HG02943 (cell line): ENCODE data around the gene F11.
"Not testable (repeated sequence)": the region's sequence is repeated elsewhere in the genome, so short reads cannot be mapped to it uniquely, and the experiment has no call there.

Source experiments
- ATAC-seq: cut with Tn5 transposase; IDR thresholded peaks from one replicate; pipeline ENCODE4 v1.9.1; 2021; ENCODE audit warnings: mild to moderate bottlenecking, low read depth, moderate library complexity; ENCODE audit not compliant: unreplicated experiment

The F11 gene

DNA sequence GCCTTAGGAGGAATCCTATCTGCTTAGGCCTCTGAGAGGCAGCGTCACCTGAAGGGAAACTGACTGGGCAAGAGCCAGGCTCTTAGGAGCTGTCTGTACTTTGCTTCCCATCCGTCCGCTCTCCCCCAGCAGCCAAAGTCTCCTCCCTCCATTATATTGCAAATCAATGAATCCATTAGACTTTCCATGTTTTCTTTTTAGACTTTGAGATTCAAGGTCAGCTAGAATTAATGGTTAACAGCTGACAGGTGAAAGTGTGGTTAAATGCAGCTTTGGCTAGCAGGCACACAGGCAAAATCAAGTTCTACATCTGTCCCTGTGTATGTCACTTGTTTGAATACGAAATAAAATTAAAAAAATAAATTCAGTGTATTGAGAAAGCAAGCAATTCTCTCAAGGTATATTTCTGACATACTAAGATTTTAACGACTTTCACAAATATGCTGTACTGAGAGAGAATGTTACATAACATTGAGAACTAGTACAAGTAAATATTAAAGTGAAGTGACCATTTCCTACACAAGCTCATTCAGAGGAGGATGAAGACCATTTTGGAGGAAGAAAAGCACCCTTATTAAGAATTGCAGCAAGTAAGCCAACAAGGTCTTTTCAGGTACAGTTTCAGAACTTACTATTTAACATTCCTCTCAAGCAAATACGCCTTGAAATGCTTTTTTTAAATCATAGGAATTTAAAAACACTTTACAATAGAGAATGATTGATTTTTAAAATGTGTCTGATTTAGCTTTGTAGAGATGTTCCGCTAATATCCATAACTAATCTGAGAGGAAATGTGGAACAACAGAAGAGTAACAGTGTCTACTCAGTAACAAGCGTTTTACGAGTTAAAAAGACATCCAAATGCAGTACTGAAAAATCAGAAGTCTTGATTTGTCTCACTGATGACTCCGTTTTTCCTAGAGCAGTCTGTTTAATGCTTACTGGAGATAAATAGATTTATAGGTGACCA is at the start of gene F11:
Gene F11 (plus strand): TSS at position 507 of the 970 bp plus-strand sequence. CDS start 948 bp downstream, outside the sequence.
- ATAC-seq, result no peak

DNA sequence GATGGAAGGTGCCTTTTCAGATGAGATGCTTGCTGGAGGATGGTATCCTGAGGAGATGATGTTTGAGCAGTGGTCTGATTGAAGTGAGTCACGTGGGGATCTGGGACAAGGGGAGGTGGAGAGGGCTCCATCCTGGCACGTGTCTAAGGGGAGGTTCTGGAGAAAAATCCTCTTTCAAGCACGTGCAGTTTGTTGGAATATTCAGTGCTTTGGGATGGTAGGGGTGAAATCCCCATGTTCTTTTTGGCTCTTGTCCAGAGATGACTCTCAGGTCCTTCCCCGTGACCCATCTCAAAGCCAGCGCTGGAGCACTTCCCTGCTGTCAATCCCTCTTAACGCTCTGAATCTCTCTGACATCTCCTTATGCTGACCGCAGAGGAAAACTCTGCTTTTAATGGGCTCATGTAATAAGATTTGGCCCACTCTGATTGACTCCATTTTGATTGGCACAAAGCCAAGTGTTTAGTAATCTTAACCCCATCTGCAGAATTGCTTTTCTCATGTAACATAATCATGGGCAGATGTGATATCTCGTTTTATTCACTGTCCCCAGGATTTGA is 49.4 kb upstream of the F11 start:
- no peak for ATAC-seq

DNA sequence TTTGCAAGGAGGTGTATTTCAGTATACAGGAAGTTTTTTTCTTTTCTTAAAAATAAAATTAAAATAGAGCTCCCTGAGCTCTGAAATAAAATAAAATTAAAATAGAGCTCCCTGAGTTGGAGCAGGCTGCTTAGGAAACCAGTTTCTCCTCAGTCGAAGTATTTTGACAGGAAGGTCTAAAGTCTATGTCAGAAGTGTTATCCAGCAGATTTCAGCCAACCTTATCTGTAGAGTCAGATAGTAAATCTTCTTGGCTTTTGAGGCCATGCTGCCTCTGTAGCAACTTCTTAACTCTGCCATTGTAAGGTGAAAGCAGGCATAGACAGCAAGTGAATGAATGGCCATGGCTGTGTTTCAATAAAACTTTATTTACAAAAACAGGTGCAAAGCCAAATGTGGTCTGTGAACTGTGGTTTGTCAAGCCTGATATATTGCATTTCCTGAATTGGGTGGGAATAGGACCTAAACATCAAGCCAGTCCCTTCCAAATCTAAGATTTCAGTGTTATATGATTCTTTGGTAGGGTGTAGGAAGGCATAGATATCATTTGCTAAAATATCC is 48.2 kb upstream of the F11 start:
- ATAC-seq, result no peak

DNA sequence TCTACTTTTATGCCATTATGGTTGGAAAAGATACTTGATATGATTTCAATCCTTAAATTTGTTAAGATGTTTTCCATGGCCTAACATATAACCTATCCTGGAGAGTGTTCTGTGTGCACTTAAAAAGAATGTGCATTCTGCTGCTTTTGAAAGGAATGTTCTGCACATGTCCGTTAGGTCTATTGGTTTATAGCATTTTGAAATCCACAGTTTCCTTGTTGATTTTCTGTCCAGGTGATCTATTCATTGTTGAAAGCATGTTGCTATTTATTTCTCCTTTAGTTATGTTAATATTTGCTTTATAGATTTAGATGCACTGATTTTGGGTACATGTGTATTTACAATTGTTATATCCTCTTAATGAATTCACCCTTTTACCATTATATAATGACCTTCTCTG is 44.4 kb upstream of the F11 start:
- no peak for ATAC-seq

DNA sequence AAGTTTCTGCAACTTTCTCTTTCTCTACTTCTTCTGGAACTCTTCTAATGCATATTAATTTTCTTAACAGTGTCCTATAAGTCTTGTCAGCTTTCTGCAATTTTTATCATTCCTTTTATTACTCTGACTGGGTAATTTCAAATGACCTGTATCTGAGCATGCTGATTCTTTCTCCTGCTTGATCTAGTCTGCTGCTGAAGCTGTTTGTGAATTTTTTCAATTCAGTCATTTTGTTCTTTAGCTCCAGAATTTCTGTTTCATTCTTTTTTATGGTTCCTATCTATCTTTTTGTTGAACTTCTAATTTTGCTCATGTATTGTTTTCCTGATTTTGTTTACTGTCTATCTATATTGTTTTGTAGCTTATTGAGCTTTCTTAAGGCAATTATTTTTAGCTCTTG is 40.1 kb upstream of the F11 start:
- no peak for ATAC-seq

DNA sequence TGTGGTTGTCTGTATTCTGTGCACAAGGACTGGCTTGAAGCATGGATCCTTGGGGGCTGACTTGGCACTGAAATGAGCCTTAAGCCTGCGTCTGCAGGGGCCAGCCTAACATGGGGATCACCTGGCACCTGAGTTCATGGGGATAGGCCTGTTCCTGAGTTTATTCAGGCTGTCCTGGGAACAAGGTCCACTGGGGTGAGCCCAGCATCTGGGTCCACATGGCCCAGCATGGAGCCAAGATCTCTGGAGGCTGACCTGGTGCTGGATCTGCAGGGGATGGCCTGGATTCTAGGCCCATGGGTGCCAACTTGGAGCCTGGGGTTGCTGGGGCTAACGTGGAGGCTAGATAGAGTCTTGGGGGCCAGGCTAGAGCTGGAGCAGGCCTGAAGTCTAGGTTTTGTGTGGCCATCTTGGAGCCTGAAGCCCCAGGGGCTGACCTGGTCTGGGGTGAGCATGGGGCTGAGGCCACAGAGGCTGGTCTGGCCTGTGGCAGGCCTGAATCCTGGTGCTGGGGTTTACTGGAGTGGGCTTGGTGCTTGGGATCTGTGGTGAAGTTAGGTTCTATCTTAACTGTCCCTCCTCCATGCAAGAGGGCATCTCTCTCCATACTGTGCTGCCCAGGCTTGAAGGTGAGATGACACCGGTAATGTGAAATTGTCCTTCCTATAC is 39.3 kb upstream of the F11 start:
- no peak for ATAC-seq

DNA sequence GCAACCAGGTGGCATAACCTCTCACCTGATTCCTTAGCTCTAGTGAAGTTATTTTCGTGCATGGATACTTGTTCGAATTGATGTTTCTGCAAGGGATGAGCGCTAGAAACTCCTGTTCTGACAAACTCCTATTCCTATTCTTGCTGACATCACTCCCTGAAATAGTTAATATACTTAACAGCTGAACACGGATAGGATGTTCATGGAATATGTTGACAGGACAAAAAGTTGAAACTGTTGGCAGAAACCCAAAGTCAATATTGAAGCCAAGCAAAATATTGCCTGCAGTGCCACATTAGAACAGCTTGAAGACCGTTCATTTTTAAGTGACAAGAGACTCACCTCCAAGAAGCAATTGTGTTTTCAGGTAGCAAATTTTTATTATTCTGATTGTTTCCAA is 38.8 kb upstream of the F11 start, which contains the start of gene KLKB1:
Gene KLKB1 (plus strand): TSS at position 287 of the 400 bp plus-strand sequence. CDS start 689 bp downstream, outside the sequence.
- ATAC-seq, result no peak

DNA sequence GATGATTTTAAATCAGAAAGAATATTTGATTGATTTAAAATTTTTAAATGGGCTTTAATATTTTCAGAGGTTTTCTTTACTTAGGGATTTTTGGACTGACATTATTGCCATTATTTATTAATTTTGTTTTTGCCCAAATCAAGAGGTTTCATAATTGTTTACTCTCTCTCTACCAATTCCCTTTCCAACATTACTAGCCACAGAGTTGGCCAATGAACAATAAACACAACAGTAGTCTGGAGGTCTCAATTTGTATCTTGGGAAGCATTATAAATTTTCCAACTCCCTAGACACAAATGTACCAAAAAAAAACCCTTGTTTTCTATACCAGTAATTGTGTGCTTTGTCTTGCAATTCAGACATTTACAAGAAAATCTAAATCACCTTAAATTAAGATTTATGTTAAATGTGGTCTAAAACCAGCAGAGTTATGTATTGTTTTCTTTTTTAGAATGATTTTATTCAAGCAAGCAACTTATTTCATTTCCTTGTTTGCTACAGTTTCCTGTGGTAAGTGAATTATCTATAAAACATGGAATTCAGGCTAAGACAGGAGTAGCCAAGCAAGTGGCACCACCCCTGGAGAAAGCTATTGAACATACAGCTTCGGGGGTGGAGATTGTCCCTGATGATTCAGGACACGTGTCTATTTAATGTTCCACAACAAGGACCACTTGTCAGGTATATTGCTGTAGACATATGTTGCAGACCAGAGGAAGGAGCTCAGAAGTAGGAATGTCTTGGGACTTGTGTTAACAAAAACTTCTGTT is 38.1 kb upstream of the F11 start:
- no peak for ATAC-seq

DNA sequence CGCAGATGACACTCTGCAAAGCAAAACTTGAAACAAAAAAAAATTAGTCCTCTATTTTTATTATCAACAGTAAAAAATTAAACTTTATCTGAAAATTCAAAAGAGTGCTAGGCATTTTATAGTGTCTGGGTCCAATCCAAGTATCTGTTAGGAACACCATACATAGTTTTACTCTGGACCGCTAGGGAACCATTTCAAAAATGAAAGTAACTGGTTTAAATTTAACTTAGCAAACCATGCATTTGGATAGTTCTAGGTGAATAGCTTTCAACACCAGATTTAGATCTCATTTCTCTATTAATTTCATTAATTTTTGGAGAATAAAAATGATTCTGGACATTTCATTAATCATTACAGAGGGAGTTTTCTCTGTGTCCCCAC is 37.5 kb upstream of the F11 start:
- ATAC-seq, result no peak

DNA sequence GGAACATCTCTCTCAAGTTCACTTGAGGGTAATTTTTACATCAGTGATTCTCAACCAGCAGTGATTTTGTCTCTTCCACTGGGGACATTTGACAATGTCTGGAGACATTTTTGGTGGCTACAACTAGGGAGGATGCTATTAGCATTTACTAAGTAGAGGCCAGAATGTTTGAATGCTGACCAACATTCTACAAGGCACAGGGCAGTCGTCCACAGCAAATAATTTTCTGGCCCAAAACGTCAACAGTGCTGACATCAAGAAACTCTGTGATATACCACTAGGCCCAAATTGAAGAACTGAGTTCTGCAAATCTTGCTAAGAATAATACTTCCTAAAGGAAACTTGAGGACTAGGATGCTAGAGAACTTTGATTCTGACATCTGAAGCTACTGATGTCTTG is 31.6 kb upstream of the F11 start:
- ATAC-seq, result no peak

DNA sequence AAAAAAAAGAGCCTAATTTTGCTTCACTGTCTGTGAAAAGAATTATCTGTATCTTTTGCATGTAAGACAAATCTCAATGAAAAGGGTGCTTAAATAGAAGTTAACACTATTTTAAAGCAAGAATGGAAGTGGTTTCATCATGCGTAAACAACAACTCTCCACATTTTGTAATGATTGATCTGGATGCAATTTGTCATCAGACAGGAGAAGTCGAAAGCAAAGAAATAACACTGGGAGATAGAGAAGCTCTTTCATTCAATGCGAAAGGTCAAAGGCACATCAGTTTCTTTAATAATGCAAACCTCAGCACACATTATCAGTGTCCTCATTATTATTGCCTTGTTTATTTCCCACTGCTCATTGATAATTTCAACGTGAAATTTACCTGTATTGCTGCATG is 29.9 kb upstream of the F11 start:
- ATAC-seq, result no peak

DNA sequence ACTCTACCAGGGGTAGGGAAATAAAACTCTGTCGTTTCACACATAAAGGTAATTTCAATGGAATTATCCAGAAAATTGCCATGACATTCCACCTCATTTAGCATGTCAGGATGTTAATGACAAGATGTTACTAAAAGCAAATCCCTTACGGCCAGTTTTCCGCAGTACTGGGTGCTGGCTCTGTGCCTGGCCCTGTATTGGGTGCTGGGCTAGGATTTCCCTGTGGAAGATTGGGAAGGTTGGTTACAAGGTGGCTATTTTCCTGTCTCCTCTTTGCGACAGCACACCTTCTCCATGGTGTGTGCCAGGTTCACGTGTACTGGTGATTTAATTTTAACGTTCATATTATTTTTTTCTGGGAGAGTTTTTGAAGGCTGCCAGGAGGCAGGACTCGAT is 25.5 kb upstream of the F11 start:
- ATAC-seq, result no peak

DNA sequence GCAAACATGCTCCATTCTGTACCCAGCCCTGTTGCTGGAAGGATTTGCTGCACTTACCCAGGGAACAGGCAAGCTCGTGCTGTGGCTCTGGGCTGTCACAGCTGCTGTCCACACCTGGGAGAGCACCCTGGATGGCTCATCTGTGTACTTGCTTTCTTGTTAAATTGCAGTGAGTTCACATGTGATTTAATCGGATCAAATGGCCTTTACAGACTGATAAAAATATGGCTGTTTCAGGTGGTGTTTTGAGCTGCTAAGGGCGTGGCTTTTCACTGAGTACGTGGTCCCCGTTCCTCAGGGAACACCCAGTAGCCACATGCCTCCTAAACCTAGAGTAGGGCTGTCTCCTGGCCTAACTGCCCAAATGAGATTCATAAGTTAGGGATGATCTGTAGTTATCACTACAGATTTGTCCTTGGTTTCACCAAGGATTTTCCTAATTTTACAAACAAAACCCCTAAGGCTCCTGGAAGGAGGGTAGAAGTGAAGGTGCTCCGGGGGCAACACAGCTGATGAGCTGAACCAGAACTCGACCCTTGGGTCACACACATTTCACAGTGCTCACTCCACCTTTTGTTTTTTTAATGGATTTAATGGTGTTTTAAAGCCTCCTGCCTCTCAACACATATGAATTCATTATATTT is 25.0 kb upstream of the F11 start:
- no peak for ATAC-seq

DNA sequence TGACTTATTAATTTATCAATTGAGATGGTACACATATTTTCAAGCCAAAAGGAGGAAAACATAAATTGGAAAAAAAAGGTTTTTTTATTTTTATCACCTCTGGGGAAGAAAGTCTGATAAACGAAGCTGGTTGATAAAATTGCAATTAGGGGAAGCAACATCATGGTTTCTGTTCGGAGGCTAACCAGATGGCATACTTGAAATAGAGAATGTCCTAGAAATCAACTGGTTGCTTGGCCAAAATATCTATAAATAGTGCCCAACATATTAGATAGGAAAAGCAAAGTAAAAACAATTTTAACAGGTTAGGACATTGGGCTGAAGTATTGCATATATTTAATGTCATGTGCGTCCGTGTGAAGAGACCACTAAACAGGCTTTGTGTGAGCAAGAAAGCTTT is 24.4 kb upstream of the F11 start:
- ATAC-seq, result no peak

DNA sequence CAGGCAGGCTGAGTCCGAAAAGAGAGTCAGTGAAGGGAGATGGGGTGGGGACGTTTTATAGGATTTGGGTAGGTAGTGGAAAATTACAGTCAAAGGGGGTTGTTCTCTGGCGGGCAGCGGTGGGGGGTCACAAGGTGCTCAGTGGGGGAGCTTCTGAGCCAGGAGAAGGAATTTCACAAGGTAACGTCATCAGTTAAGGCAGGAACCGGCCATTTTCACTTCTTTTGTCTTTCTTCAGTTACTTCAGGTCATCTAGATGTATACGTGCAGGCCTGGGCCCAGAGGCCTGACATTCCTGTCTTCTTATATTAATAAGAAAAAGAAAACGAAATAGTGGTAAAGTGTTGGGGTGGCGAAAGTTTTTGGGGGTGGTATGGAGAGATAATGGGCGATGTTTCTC is 24.0 kb upstream of the F11 start:
- ATAC-seq, result not testable (repeated sequence)

DNA sequence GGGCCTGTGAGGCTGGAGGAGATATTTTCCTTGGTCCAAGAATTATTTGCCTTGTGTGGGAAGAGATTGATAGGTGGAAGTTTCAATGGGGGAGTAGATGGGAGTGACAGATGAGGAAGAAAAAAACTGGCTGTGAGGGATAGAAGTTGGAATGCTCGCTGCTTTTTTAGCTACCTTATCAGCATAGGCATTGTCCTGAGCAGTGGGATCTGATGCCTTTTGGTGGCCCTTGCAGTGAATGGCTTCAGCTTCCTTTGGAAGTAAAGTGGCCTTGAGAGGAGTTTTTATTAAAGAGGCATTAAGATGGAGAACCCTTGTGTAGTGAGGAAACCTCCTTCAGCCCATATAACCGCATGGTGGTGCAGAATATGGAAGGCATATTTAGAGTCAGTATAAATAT is 22.7 kb upstream of the F11 start:
- ATAC-seq, result no peak

DNA sequence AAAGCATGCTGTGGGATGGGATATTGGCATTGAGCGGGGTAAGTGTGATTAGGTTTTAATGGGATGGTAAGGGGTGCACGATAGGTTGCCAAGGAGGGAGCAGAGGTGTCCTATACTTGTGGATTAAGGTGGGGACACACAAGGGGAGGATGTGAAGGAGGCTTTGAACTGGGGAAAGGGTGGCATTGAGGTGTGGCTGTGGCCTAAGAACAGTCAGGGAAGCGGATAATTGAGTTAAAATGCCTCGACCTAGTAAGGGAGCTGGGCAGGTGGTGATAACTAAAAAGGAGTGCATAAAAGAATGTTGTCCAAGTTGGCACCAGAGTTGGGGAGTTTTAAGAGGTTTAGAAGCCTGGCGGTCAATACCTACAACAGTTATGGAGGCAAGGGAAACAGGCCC is 21.2 kb upstream of the F11 start:
- no peak for ATAC-seq

DNA sequence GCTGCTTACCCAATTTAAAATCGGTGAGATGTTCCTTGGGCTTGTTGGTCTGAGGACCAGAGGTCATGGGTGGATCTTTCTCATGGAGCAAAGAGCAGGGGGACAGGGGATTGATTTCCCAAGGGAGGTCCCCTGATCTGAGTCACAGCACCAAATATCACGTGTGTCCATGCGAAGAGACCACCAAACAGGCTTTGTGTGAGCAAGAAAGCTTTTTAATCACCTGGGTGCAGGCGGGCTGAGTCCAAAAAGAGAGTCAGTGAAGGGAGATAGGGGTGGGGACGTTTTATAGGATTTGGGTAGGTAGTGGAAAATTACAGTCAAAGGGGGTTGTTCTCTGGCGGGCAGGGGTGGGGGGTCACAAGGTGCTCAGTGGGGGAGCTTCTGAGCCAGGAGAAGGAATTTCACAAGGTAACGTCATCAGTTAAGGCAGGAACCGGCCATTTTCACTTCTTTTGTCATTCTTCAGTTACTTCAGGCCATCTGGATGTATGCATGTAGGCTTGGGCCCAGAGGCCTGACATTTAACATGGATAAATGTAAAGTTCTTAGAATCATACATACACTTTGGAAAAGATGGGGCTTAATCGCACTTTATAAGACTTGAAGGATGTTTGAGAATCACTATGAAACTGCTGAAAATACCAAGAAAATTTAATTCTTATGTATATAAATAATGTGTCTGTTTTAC is 18.8 kb upstream of the F11 start:
- ATAC-seq, result not testable (repeated sequence)

DNA sequence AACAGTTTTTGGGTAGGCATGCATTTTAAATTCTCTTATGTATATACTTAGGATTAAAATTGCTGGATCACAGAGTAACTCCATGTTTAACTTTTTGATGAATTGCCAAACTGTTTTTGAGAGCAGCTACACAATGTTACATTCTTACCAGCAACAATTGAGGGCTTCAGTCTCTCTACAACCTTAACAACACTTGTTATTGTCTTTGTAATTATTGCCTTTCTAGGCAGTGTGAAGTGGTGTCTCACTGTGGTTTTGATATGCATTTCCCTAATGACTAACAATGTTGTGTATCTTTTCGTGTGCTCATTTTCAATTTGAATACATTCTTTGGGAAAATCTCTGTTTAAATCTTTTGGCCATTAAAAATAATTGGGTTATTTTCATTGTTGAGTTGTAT is 17.3 kb upstream of the F11 start:
- no peak for ATAC-seq
